ENCODE measurements around the gene NCAPD2. TPM values are rescaled to one million over a fixed set of nuclear protein-coding genes. Genes with fewer than 3 reads are reported as not detected.
A peak's percentile ranks its signal among the peaks of the same experiment; 100 is the strongest.
"Not testable (repeated sequence)": the region's sequence is repeated elsewhere in the genome, so short reads cannot be mapped to it uniquely, and the experiment has no call there.

NCAPD2 gene
- total and polyA plus RNA-seq, 7 donors = 9.0 to 89.5 (median 13.3) TPM

DNA sequence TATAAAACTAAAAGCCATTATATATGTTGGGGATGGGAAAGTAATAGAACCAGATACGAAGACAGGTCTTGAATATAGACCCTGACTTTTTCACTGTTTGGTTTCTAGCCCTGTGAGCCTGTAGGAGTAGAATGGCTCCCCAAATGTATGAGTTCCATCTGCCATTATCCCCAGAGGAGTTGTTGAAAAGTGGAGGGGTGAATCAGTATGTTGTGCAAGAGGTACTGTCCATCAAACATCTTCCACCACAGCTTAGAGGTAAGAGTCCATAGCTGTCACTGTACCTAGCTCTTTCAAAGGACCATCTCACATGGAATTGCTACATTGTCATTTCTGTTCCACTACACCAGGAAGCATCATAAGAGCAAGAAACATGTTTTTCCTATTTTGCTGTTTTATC is 1.1 kb downstream of the NCAPD2 start:
- intact Hi-C loops (cut with DNase I) = loop anchor here (5.0 kb wide), 1 partner anchor 57 kb away; no protein-coding TSS in a partner anchor

DNA sequence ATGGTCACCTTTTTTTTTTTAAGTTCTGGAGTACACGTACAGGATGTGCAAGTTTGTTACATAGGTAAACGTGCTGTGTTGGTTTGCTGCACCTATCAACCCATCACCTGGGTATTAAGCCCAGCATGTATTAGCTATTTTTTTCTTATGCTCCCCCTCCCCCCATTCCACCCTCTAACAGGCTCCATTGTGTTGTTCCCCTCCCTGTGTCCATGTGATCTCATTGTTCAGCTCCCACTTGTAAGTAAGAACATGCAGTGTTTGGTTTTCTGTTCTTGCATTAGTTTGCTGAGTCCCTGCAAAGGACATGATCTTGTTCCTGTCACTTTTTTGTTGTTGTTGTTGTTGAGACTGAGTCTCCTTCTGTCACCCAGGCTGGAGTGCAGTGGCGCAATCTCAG is 3.4 kb downstream of the NCAPD2 start:
- DNase-seq; H3K27me3 ChIP-seq; H3K27ac ChIP-seq; H3K9me3 ChIP-seq; intact Hi-C loops (cut with DNase I); H3K4me3 ChIP-seq: not testable (repeated sequence)
- peaks cover 0 to 23% (median 16%) of the 10 kb centered on the region in 4 donors for H3K4me1 ChIP-seq
- peaks cover 0 to 39% (median 0%) of the 10 kb centered on the region in 4 donors for H3K36me3 ChIP-seq
- WGBS, 2 donors = 76 to 91% methylated on average over 3 of the region's 3 CpGs

More for the DNA sequence above, 1.1 kb downstream of the NCAPD2 start:
- Histone ChIP-seq H3K9me3 (no peaks in the 10 kb centered on the region), H3K27me3 (no peaks in the 10 kb centered on the region), H3K27ac (peak overlapping the region in 1 of 4 donors; percentile 97), H3K4me1 (peaks cover 0 to 27% (median 20%) of the 10 kb centered on the region in 4 donors), H3K4me3 (no peak overlapping the region), H3K36me3 (peaks cover 0 to 42% (median 0%) of the 10 kb centered on the region in 4 donors)
- TF ChIP-seq EP300 (IDR thresholded peaks at IDR 0.05) (no peak), POLR2A (IDR thresholded peaks at IDR 0.05) (no peak)
- TF ChIP-seq, protein P1, sequence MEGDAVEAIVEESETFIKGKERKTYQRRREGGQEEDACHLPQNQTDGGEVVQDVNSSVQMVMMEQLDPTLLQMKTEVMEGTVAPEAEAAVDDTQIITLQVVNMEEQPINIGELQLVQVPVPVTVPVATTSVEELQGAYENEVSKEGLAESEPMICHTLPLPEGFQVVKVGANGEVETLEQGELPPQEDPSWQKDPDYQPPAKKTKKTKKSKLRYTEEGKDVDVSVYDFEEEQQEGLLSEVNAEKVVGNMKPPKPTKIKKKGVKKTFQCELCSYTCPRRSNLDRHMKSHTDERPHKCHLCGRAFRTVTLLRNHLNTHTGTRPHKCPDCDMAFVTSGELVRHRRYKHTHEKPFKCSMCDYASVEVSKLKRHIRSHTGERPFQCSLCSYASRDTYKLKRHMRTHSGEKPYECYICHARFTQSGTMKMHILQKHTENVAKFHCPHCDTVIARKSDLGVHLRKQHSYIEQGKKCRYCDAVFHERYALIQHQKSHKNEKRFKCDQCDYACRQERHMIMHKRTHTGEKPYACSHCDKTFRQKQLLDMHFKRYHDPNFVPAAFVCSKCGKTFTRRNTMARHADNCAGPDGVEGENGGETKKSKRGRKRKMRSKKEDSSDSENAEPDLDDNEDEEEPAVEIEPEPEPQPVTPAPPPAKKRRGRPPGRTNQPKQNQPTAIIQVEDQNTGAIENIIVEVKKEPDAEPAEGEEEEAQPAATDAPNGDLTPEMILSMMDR (IDR thresholded peaks at IDR 0.05) = no peak
- WGBS, 2 donors = 39 to 60% methylated on average over 1 of the region's 1 CpG
- no peak for DNase-seq

DNA sequence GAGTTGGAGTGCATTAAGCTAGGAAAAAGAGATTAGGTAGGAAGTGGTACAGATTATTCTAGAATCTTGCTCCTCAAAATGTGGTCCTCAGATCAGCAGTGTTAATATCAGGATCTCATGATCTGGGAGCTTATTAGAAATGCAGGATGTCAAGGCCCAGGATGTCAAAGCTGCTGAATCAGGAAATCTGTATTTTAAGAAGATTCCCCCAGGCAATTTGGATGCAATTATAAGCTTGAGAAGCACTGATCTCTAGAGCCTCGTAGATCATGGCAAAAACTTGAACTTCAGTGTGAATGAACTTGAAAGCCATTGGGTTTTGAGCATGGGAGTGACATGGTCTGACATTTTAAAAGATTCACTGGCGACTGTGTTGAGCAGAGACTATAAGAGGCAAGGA is 6.6 kb downstream of the NCAPD2 start:
- Histone ChIP-seq H3K9me3 (no peaks in the 10 kb centered on the region), H3K4me3 (no peak overlapping the region), H3K27ac (no peak overlapping the region), H3K36me3 (peaks cover 0 to 55% (median 0%) of the 10 kb centered on the region in 4 donors), H3K4me1 (peaks cover 0 to 2% (median under 1%) of the 10 kb centered on the region in 4 donors), H3K27me3 (no peaks in the 10 kb centered on the region)
- 94 to 95% methylated on average over 2 of the region's 2 CpGs for WGBS, 2 donors
- intact Hi-C loops (cut with DNase I) = no loop called here
- TF ChIP-seq POLR2A (IDR thresholded peaks at IDR 0.05) (no peak), POLR2AphosphoS5 (IDR thresholded peaks at IDR 0.05) (no peak), EP300 (IDR thresholded peaks at IDR 0.05) (no peak)
- TF ChIP-seq, protein P1 (IDR thresholded peaks at IDR 0.05) = no peak
- DNase-seq = no peak

DNA sequence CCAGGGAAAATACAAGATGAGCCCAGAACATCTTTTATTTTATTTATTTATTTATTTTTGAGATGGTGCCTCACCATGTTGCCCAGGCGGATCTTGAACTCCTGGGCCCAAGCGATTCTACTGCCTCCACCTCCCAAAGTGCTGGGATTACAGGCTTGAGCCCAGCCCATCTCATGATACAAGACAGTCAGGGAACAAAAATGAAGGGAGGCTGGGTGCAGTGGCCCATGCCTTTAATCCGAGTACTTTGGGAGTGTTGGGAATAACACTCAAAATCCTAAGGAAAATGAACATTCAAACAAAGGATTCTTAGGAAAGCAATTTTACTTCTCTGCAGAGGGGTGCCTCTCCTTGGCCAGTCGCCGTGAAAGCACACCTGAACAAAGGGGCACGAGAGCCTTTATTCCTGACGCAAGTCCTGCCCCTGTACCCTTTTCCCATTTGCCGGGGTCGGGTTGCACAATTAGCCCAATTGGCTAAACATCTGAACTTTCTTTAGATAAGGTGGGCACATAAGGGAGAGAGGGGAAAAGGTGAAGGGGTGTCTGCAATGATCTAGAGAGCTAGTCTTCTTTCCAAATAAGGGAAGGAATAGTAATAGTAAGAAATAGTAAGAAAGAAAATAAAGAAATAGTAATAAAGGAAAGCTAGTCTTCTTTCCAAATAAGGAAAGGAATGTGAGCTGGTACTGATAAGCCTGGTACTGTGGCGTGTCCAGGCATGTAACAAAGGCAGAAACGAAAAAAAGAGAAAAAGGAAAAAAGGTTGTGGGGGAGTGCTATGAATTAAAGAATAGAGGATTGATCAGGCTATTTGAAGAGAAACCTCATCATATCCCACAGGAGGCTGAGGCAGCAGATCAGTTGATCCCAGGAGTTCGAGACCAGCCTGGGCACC is 13.4 kb downstream of the NCAPD2 start:
- intact Hi-C loops (cut with DNase I) = no loop called here
- Histone ChIP-seq H3K9me3 (no peaks in the 10 kb centered on the region), H3K36me3 (peaks cover 5 to 44% (median 5%) of the 10 kb centered on the region in 4 donors), H3K4me1 (peaks cover 0 to 8% (median 0%) of the 10 kb centered on the region in 4 donors), H3K27me3 (no peaks in the 10 kb centered on the region), H3K27ac (peak overlapping the region in 1 of 4 donors; percentile 14), H3K4me3 (no peak overlapping the region)
- DNase-seq = no peak
- WGBS, 2 donors = 93% methylated on average over 12 of the region's 12 CpGs
- TF ChIP-seq, protein P1 (IDR thresholded peaks at IDR 0.05) = no peak
- TF ChIP-seq POLR2A (IDR thresholded peaks at IDR 0.05) (no peak), POLR2AphosphoS5 (IDR thresholded peaks at IDR 0.05) (no peak), EP300 (IDR thresholded peaks at IDR 0.05) (no peak)

DNA sequence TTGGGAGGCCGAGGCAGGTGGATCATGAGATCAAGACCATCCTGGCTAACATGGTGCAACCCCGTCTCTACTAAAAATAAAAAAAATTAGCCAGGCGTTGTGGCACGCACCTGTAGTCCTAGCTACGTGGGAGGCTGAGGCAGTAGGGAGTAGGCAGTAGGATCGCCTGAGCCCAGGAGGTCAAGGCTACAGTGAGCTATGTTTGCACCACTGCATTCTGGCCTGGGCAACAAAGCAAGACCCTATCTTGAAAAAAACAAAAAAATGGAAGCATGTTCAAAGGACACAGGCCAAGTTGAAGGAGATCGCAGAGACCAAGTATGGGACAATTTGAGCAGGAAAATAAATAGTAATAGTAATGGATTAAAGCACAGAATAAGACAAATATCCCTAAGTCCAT is 14.2 kb downstream of the NCAPD2 start:
- H3K9me3 ChIP-seq = no peaks in the 10 kb centered on the region
- peaks cover 5 to 50% (median 9%) of the 10 kb centered on the region in 4 donors for H3K36me3 ChIP-seq
- peak overlapping the region in 1 of 4 donors; percentile 14 for H3K27ac ChIP-seq
- 83 to 89% methylated on average over 7 of the region's 7 CpGs for WGBS, 2 donors
- H3K4me1 ChIP-seq = peaks cover 0 to 8% (median 0%) of the 10 kb centered on the region in 4 donors
- intact Hi-C loops (cut with DNase I) = no loop called here
- H3K27me3 ChIP-seq = no peaks in the 10 kb centered on the region
- no peak for DNase-seq
- TF ChIP-seq POLR2AphosphoS5 (IDR thresholded peaks at IDR 0.05) (no peak), EP300 (IDR thresholded peaks at IDR 0.05) (no peak), POLR2A (IDR thresholded peaks at IDR 0.05) (no peak)
- TF ChIP-seq, protein P1 (IDR thresholded peaks at IDR 0.05) = no peak
- H3K4me3 ChIP-seq = no peak overlapping the region
